MCF 10A (cell line): ENCODE results near the gene AUTS2. TPM values are rescaled to one million over a fixed set of nuclear protein-coding genes. Genes with fewer than 3 reads are reported as not detected.

ENCODE experiments used
- BruUV-seq: library from RNA; stranded (reverse); fragments of 400-500 nt; replicated peaks from 2 replicates; lab custom pipeline; 2021; lab: Mats Ljungman, UMichigan
- CTCF ChIA-PET: fragments of 300-600 bp; sonication (Branson Sonifier 250); formaldehyde crosslinking; extraction: SDS; loops from one replicate; lab custom pipeline; 2021; ENCODE audit warnings: antibody characterized with exemption, inconsistent platforms; lab: Yijun Ruan, JAX
- POLR2A ChIA-PET: fragments of 300-600, 350-650 bp; sonication (Branson Sonifier 250); formaldehyde crosslinking; extraction: SDS; loops from one replicate; lab custom pipeline; 2020; ENCODE audit warnings: antibody characterized with exemption, inconsistent platforms; lab: Yijun Ruan, JAX
- DNase-seq: peaks from one replicate; pipeline ENCODE4 v3.0.0-alpha.2; 2018; ENCODE audit not compliant: unreplicated experiment
- H3K27ac Mint-ChIP-seq: one replicate; pipeline ENCODE4 v1.8.0; 2022; ENCODE audit warnings: mild to moderate bottlenecking, low read depth, mixed read lengths; ENCODE audit not compliant: unreplicated experiment
- H3K27me3 Mint-ChIP-seq: one replicate; pipeline ENCODE4 v1.8.0; 2022; ENCODE audit warnings: mixed read lengths; ENCODE audit not compliant: insufficient read depth, unreplicated experiment
- H3K36me3 Mint-ChIP-seq: one replicate; pipeline ENCODE4 v1.8.0; 2022; ENCODE audit warnings: mild to moderate bottlenecking, moderate library complexity, mixed read lengths; ENCODE audit not compliant: insufficient read depth, unreplicated experiment
- H3K4me1 Mint-ChIP-seq: one replicate; pipeline ENCODE4 v1.8.0; 2022; ENCODE audit warnings: mixed read lengths; ENCODE audit not compliant: insufficient read depth, unreplicated experiment
- H3K4me3 Mint-ChIP-seq: one replicate; pipeline ENCODE4 v1.8.0; 2022; ENCODE audit warnings: mild to moderate bottlenecking, moderate library complexity, mixed read lengths; ENCODE audit not compliant: unreplicated experiment
- H3K9me3 Mint-ChIP-seq: one replicate; pipeline ENCODE4 v1.8.0; 2022; ENCODE audit warnings: mixed read lengths; ENCODE audit not compliant: unreplicated experiment
- CTCF ChIP-seq: fragments of 200-600 bp; IDR thresholded peaks from one replicate; pipeline ENCODE4 v1.8.0; 2022; ENCODE audit warnings: antibody characterized with exemption, mild to moderate bottlenecking; ENCODE audit not compliant: unreplicated experiment
- intact Hi-C: fragments of 100-400 bp; cut with micrococcal nuclease; formaldehyde crosslinking; loops from 2 replicates; pipeline ENCODE4 v1.14.1; 2022
- total RNA-seq: library from RNA; stranded (reverse); gene quantifications from 2 replicates; pipeline ENCODE4 v1.2.3, GENCODE V29; 2022

AUTS2 gene
- total RNA-seq, 1 experiment from 2014 or later = 1.3 TPM

GRCh38 chr7:70377957-70378356 is 779.7 kb downstream of the AUTS2 start:
- intact Hi-C loops = no loop called here
- Mint-ChIP-seq H3K9me3 (peaks cover 28% of the 10 kb centered on the region), H3K27me3 (no peaks in the 10 kb centered on the region), H3K36me3 (no peaks in the 10 kb centered on the region), H3K27ac (no peak overlapping the region), H3K4me3 (no peak overlapping the region), H3K4me1 (no peaks in the 10 kb centered on the region)
- CTCF ChIA-PET = no interaction called here
- no peak for DNase-seq
- POLR2A ChIA-PET = no interaction called here
- no peak for TF ChIP-seq CTCF
- no TSS peak for BruUV-seq

GRCh38 chr7:70379210-70379609 is 780.9 kb downstream of the AUTS2 start:
- intact Hi-C loops = no loop called here
- no peak for DNase-seq
- Mint-ChIP-seq H3K9me3 (peaks cover 21% of the 10 kb centered on the region), H3K36me3 (no peaks in the 10 kb centered on the region), H3K27ac (no peak overlapping the region), H3K27me3 (no peaks in the 10 kb centered on the region), H3K4me1 (no peaks in the 10 kb centered on the region), H3K4me3 (no peak overlapping the region)
- POLR2A ChIA-PET = no interaction called here
- TF ChIP-seq CTCF = no peak
- BruUV-seq = no TSS peak
- CTCF ChIA-PET = interaction anchor here (0.7 kb wide), 1 partner anchor 76 kb away, joined by 3 read pairs; no protein-coding TSS in a partner anchor

GRCh38 chr7:70380421-70381015 is 782.2 kb downstream of the AUTS2 start:
- BruUV-seq = no TSS peak
- Mint-ChIP-seq H3K27ac (no peak overlapping the region), H3K27me3 (no peaks in the 10 kb centered on the region), H3K4me3 (no peak overlapping the region), H3K4me1 (no peaks in the 10 kb centered on the region), H3K9me3 (peaks cover 21% of the 10 kb centered on the region), H3K36me3 (no peaks in the 10 kb centered on the region)
- POLR2A ChIA-PET = no interaction called here
- DNase-seq = no peak
- intact Hi-C loops = no loop called here
- no peak for TF ChIP-seq CTCF
- CTCF ChIA-PET = interaction anchor here (0.6 kb wide), 1 partner anchor 448 kb away, joined by 3 read pairs; no protein-coding TSS in a partner anchor

DNA sequence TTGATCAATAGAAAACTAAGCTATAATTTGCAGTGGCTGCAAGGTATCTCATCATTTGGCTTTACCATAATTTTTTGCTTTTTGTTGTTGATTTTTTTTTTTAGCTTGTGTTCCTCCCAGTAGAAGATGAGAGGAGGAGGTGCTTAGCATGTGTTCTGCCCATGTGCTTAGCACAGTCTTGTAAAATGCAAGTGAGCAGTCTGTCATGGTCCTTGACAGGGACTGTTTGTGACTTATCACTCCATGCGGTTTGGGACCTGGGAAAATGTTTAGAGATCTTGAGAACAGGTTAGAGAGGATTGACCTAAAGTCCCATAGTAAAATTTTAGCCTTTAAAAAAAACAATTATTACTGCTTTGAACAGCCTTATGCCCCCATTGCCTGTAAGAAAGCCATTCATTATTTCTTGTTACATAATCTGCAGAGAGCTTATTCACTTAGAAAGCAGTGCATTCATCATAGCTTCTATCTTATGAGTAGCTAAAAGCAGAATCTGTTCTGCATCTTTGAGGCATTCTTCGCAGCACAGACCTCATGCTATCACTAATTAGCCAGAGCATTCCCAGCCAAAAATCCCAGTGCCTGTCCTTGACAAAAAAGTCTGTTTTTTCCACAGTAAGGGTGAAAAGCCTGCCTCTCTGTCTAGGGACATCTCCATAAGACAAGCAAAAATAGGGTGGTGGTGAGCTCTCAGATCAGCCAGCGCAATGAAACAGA is 784.9 kb downstream of the AUTS2 start:
- CTCF ChIA-PET = no interaction called here
- TF ChIP-seq CTCF = no peak

More for the DNA sequence above, 784.9 kb downstream of the AUTS2 start:
- Mint-ChIP-seq H3K27ac (no peak overlapping the region), H3K4me1 (no peaks in the 10 kb centered on the region), H3K9me3 (peaks cover 14% of the 10 kb centered on the region), H3K27me3 (no peaks in the 10 kb centered on the region), H3K36me3 (no peaks in the 10 kb centered on the region), H3K4me3 (no peak overlapping the region)
- POLR2A ChIA-PET = no interaction called here
- intact Hi-C loops = no loop called here
- no peak for DNase-seq
- BruUV-seq = no TSS peak
